ENCODE results near the gene PIBF1.

GRCh38 chr13:73063166-73063565 is 281.2 kb downstream of the PIBF1 start:
- TF ChIP-seq TAF1 (IDR thresholded peaks at IDR 0.05; ENCODE audit: borderline replicate concordance, insufficient read depth, low read length) = no peak
- TF ChIP-seq SIN3A (IDR thresholded peaks at IDR 0.05; ENCODE audit: borderline replicate concordance, insufficient read depth, low read length) = no peak
- no peak for TF ChIP-seq POLR2AphosphoS5 (IDR thresholded peaks at IDR 0.05; ENCODE audit: low read depth, low read length)
- no peak for TF ChIP-seq REST (IDR thresholded peaks at IDR 0.05; ENCODE audit: insufficient read depth in 1 of 2, low read depth in 2 of 2, low read length in 2 of 2)

All from PFSK-1 (cell line).